ENCODE data around the gene THRB.

The THRB gene

DNA sequence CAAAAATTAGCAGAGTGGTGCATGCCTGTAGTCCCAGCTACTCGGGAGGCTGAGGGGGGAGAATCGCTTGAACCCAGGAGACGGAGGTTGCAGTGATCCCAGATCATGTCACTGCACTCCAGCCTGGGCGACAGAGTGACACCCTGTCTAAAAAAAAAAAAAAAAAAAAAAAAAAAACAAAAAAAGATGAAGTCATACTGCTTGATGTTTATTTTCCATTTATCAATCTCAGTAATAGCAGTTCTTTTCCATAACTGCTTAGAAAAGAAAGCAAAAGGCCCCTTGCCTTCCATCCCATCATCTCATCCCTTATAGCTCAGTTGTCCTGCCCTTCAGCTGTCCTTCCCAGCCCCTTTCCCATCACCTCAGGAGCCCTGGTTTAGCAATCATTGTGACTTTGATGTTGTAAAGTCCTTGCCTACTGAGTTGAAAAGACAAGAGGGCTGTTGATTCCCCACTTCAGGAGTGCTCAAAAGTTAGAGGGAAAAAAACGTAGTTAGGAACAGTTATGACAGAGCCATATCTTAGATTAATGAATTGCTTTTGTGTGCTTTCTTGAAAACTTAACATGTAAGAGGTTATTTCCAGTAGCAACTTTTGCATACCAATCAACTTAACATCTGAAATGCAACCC lies 18.0 kb upstream of the THRB start:
- DNase-seq (ENCODE audit: low read depth, low spot score) = no peak

- no peak for DNase-seq (ENCODE audit: low read depth, low spot score)
These were observed 15.5 kb upstream of the THRB start for GRCh38 chr3:24510030-24510648.

DNA sequence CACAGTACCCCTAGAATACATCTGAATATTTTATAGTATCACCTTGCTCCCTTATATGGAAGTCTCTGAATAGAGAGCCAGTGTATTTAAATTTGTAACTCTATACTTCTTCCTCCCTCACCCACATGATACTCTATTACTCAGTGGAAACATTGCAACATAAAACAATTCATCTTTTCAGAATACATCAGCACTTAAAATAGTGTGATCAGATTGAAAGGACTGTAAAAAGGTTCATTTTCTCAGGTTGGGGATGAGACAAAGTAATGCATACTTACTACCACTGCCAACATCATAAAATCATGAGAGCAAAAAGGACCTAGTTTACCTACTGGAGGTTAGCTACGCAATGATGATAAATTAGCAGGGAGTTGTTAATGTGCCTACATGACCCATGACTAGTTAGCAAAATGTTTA lies 13.8 kb upstream of the THRB start:
- no peak for DNase-seq (ENCODE audit: low read depth, low spot score)

- no peak for DNase-seq (ENCODE audit: low read depth, low spot score)
These were observed 13.2 kb upstream of the THRB start for GRCh38 chr3:24507776-24508422.

- DNase-seq (ENCODE audit: low read depth, low spot score) = no peak
These were observed 12.5 kb upstream of the THRB start for GRCh38 chr3:24506966-24507775.

DNA sequence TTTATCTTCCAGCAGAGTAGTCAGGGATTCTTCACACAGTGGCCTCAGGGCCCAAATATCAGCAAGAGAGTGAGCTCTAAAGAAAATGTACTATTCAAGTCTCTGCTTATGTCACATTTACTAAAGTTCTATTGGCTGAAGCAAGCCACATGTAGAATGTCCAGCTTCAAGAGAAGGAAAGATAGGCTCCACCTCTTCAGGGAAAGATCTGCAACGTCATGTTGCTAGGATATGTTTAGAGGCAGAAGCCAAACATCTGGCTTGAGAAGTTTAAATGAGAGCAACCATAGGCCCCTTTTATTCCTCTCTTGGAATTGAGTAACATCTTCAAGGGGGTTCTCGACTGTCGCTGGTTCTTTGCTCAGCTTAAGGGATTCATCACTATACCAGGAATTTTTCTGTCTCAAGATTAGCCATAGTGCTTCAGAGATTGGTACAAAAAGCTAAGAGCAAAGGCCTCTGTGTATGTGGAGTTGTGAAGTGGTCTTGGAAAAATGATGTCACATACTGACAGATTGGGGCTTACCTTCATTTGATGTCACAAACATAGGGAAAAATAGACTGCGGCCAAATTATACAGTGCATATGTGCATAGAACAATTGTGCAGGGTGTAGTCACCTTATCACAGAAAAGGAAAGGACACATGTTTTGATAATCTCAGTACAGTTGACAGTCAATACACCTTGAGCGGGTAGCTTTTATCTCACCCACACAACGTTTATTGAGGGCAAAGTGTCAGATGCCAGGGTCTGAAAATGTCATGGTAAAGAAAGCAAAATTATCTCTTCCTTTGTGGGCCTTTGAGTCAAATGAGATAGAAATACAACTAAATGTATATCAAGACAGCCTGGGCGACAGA lies 11.3 kb upstream of the THRB start:
- no peak for DNase-seq (ENCODE audit: low read depth, low spot score)

DNA sequence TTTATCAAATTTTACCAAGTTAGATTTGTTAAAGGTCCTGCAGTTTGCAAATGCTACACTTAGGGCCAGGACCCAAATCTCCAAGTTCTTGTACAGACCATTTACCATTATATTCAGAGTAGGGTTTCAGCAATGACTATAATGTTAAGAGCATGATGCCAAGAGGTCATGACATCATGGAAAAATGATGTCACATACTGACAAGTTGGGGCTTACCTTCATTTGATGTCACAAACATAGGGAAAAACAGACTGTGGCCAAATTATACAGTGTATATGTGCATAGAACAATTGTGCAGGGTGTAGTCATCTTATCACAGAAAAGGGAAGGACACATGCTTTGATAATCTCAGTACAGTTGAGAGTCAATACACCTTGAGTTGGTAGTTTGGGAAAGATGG lies 10.1 kb upstream of the THRB start:
- no peak for DNase-seq (ENCODE audit: low read depth, low spot score)

DNA sequence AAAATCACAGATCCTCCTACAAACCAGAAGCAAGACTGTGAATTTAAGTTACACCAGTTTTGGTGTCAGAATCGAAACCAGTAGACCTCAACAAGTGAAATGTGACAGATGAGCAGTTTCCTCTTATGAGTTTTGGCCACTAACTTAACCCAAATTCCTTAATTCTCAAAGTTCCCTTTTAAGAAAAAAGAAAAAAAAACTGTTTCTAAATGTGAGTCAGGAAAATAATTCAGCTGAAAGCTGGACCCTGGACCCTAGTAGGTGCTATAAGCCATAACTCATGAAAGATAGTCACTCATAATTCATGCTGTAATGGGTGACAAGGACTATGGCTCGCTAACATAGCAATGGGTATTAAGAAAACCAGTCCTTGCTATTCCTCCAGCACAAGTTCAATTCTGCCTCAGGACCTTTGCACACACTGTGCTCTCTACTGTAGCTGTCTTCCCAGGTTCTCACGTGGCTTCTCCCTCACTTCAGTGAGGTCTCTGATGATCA lies 9.0 kb upstream of the THRB start:
- no peak for DNase-seq (ENCODE audit: low read depth, low spot score)

- no peak for DNase-seq (ENCODE audit: low read depth, low spot score)
These were observed 8.0 kb upstream of the THRB start for GRCh38 chr3:24502690-24503089.

DNA sequence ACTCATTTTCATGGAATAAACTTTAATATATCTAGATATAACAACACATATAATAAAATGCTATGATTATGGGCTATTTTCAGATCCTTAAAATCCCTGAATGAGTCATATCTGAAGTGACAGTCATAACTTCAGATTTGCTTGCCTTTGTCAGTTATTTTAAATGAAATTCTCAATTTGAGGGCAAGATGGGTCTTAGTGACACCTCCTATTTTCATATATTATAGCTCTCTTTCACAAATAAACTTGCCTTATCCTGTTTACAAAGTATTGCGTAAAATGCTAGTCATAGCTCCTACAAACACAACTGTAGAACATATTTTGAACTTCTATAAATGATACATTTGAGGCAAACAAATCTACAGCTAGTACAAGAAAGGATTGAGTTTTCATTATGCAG lies 6.2 kb upstream of the THRB start:
- DNase-seq (ENCODE audit: low read depth, low spot score) = no peak

DNA sequence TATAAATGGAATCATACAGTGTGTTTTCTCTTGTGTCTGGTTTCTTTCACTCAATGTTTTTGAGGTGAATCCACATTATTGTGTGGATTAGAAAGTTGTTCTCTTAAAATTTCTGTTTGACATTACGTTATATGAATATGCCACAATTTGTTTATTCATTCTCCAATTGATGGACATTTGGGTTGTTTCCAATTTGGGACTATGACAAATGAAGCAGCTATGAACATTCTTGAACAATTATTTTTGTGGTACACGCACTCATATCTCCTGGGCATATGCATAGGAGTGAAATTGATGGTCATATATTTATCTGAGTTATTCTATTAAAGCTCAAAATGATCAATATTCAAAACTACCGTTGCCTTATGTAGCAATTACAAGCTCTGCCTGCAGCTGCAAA lies 5.3 kb upstream of the THRB start:
- DNase-seq (ENCODE audit: low read depth, low spot score) = no peak

DNA sequence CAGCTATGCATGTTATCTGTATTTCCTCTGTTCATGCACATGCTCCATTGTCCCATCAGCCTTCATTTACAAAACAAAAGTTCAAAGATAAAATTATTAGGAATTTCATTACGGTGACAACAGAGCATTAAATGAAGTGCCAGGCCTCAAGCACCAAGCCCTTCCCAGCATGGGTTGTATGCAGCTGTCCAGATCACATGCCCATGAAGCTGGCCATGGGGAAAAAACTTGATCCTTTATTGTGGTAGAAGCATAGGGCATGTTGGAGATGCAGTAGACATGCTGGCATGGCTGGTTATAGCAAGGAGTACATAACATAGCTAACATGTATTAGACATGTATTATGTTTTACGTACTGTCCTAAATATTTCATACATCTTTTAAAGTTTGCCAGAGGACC lies 4.1 kb upstream of the THRB start:
- DNase-seq (ENCODE audit: low read depth, low spot score) = no peak

- peak; percentile 29 for DNase-seq (ENCODE audit: low read depth, low spot score)
These were observed 3.7 kb upstream of the THRB start for GRCh38 chr3:24498391-24498790.

- DNase-seq (ENCODE audit: low read depth, low spot score) = no peak
These were observed 3.3 kb upstream of the THRB start for GRCh38 chr3:24497942-24498341.

- peak; percentile 84 for DNase-seq (ENCODE audit: low read depth, low spot score)
These were observed 2.2 kb upstream of the THRB start for GRCh38 chr3:24496529-24497482.

GRCh38 chr3:24495326-24495994 lies 810 bp upstream of the THRB start:
- DNase-seq (ENCODE audit: low read depth, low spot score) = peak; percentile 69

DNA sequence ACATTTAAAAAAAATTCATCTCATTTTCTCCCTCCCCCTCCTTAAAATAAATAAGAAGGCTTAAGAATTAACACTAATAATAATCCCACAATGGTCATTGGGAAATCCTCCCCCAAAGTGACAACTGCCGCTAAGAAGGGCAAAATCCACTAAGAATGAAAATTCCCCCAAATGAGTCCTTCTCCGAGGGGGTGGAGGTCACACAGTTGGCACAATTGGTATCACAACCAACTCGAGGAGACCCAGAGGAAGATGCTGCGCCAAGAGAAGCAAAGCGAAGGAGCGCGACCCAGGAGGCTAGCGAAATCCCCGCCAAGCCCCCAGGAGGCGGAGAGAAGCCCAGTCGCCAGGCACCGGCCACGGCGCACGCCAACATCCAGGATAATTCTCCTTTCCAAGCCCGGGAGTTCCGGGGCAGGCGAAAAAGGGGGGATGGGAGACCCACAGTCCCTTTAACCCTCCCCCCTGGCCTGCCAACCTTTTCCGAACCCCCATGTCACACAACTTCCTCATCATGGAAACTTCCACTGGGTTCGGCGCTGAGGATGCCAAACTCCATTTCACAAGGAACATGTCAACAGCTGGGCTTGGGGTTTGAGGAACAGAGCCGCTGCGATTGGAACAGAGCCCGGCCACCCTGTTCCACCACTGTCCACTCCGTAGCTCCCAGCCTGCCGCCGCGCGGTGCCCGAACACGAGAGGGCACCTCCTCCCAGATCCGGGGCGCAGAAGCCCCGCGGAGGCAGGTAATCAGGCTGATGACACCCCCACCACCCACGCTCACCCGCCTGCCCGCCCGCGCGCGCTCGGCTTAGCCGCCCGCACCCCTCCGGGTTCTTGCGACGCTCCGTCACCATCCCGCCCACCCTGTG lies 668 bp downstream of the THRB start:
- peak; percentile 70 for DNase-seq (ENCODE audit: low read depth, low spot score)

GRCh38 chr3:24492971-24493551 lies 1.6 kb downstream of the THRB start:
- no peak for DNase-seq (ENCODE audit: low read depth, low spot score)

Data from ELF-1 (cell line).